Measurements from ENCODE around the gene RAB15. TPM values are rescaled to one million over a fixed set of nuclear protein-coding genes. Genes with fewer than 3 reads are reported as not detected.

Gene RAB15
- total and polyA plus RNA-seq, 4 donors: 6.8 to 16.4 (median 14.9) TPM

DNA sequence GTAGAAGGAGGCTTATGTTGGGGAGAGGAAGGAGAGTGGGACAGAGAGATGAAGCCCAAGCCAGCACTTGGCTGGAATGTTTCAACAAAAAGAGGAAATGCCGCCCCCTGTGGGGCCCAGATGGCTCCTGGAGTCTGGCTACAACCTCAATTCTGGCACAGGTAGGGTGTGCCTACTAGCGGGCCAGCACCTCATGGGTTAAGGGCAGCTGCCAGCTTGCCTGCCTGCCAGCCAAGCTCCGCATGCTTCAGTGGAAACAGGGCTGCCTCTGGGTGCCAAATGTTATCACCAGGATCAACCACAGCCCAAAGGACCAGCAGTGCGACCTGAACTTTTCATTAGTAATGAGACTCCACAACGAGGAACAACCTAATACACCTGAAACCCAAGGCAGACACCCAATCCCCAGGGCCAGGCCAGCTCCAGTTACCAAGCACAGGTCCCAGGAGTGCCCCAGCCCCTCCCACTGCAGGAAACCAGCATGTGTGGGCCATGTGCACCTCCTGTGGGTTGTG lies 11.3 kb downstream of the RAB15 start:
- TF ChIP-seq, protein P1, sequence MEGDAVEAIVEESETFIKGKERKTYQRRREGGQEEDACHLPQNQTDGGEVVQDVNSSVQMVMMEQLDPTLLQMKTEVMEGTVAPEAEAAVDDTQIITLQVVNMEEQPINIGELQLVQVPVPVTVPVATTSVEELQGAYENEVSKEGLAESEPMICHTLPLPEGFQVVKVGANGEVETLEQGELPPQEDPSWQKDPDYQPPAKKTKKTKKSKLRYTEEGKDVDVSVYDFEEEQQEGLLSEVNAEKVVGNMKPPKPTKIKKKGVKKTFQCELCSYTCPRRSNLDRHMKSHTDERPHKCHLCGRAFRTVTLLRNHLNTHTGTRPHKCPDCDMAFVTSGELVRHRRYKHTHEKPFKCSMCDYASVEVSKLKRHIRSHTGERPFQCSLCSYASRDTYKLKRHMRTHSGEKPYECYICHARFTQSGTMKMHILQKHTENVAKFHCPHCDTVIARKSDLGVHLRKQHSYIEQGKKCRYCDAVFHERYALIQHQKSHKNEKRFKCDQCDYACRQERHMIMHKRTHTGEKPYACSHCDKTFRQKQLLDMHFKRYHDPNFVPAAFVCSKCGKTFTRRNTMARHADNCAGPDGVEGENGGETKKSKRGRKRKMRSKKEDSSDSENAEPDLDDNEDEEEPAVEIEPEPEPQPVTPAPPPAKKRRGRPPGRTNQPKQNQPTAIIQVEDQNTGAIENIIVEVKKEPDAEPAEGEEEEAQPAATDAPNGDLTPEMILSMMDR (IDR thresholded peaks at IDR 0.05; ENCODE audit: control extremely low read depth, extremely low read depth): no peak
- DNase-seq (no peak), ATAC-seq (ENCODE audit: insufficient read depth, low FRiP score) (no peak)
- H3K4me3 ChIP-seq: no peak overlapping the region
- peaks cover 0 to 4% (median 0%) of the 10 kb centered on the region in 5 donors for H3K4me1 ChIP-seq (ENCODE audit: control insufficient read depth in 5 of 5, insufficient read depth in 5 of 5, low read length in 5 of 5)
- no peaks in the 10 kb centered on the region for H3K36me3 ChIP-seq (ENCODE audit: control insufficient read depth in 4 of 4, insufficient read depth in 4 of 4, low read length in 4 of 4)
- 67 to 68% methylated on average over 5 of the region's 5 CpGs for WGBS, 2 donors
- no peaks in the 10 kb centered on the region for H3K9me3 ChIP-seq (ENCODE audit: control insufficient read depth in 4 of 4, insufficient read depth in 3 of 4, low read length in 3 of 4)
- no peak overlapping the region for H3K27ac ChIP-seq (ENCODE audit: low read depth in 1 of 2, low read length in 1 of 2)
- no peaks in the 10 kb centered on the region for H3K27me3 ChIP-seq (ENCODE audit: control insufficient read depth in 3 of 3, insufficient read depth in 3 of 3, low read length in 2 of 3)
- H3K9ac ChIP-seq (ENCODE audit: insufficient read depth in 1 of 2, low read length in 2 of 2): no peak overlapping the region

DNA sequence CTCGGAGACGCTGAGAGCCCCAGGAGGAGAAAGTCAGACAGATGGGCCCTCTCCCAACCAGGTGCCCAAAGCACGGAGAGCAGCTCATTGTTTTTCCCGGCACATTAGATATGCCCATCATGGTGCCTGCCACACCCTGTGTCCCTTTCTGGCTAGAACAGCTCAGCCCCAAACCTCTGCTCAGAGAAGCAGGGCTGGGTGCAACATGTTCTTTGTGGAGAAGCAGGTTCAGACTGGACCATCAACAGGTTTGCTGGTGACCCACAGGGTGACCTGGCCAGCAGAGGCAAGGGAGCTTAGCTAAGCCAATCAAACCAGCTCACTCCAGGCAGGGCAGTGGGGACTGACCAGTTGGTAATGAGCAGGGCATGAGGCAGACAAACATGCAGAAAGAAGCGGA lies 13.4 kb downstream of the RAB15 start:
- TF ChIP-seq, protein P1 (IDR thresholded peaks at IDR 0.05; ENCODE audit: control extremely low read depth, extremely low read depth): no peak
- no peaks in the 10 kb centered on the region for H3K9me3 ChIP-seq (ENCODE audit: control insufficient read depth in 4 of 4, insufficient read depth in 3 of 4, low read length in 3 of 4)
- no peaks in the 10 kb centered on the region for H3K36me3 ChIP-seq (ENCODE audit: control insufficient read depth in 4 of 4, insufficient read depth in 4 of 4, low read length in 4 of 4)
- H3K9ac ChIP-seq (ENCODE audit: insufficient read depth in 1 of 2, low read length in 2 of 2): no peak overlapping the region
- ATAC-seq (ENCODE audit: insufficient read depth, low FRiP score): no peak
- H3K27ac ChIP-seq (ENCODE audit: low read depth in 1 of 2, low read length in 1 of 2): no peak overlapping the region
- H3K4me3 ChIP-seq: no peak overlapping the region
- peaks cover 0 to 4% (median 0%) of the 10 kb centered on the region in 5 donors for H3K4me1 ChIP-seq (ENCODE audit: control insufficient read depth in 5 of 5, insufficient read depth in 5 of 5, low read length in 5 of 5)
- no peaks in the 10 kb centered on the region for H3K27me3 ChIP-seq (ENCODE audit: control insufficient read depth in 3 of 3, insufficient read depth in 3 of 3, low read length in 2 of 3)
- no peak for DNase-seq
- 96 to 97% methylated on average over 5 of the region's 5 CpGs for WGBS, 2 donors

DNA sequence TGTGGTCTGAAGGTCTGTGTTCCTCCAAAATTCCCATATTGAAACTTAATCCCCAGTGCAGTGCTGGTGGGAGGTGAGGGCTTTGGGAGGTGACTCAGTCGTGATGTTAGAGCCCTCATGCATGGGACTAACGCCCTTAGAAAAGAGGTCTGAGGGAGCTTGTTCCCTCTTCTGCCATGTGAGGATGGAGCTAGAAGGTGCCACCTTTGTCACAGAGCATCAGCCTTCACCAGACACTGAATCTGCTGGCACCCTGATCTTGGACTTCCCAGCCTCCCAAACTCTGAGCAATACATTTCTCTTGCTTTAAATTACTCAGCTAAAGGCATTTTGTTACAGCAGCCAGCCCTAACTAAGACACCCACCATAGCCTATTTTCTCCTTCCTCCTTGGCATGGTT lies 13.9 kb downstream of the RAB15 start:
- H3K4me3 ChIP-seq: no peak overlapping the region
- no peak overlapping the region for H3K9ac ChIP-seq (ENCODE audit: insufficient read depth in 1 of 2, low read length in 2 of 2)
- WGBS, 2 donors: 92 to 100% methylated on average over 2 of the region's 2 CpGs
- TF ChIP-seq, protein P1 (IDR thresholded peaks at IDR 0.05; ENCODE audit: control extremely low read depth, extremely low read depth): no peak
- DNase-seq (no peak), ATAC-seq (ENCODE audit: insufficient read depth, low FRiP score) (no peak)
- H3K4me1 ChIP-seq (ENCODE audit: control insufficient read depth in 5 of 5, insufficient read depth in 5 of 5, low read length in 5 of 5): peaks cover 0 to 4% (median 0%) of the 10 kb centered on the region in 5 donors
- no peaks in the 10 kb centered on the region for H3K27me3 ChIP-seq (ENCODE audit: control insufficient read depth in 3 of 3, insufficient read depth in 3 of 3, low read length in 2 of 3)
- H3K36me3 ChIP-seq (ENCODE audit: control insufficient read depth in 4 of 4, insufficient read depth in 4 of 4, low read length in 4 of 4): no peaks in the 10 kb centered on the region
- H3K27ac ChIP-seq (ENCODE audit: low read depth in 1 of 2, low read length in 1 of 2): no peak overlapping the region
- H3K9me3 ChIP-seq (ENCODE audit: control insufficient read depth in 4 of 4, insufficient read depth in 3 of 4, low read length in 3 of 4): no peaks in the 10 kb centered on the region
